A549 (cell line): ENCODE measurements around the gene ABCC9. TPM values are rescaled to one million over a fixed set of nuclear protein-coding genes. Genes with fewer than 3 reads are reported as not detected.

Experiments
- ATAC-seq, 2 experiments: fragments of 200-7000 bp in 1 of 2; fragments of >200 bp in 1 of 2; cut with Nextera tagmentation in 1 of 2; cut with Tn5 transposase in 1 of 2; 3 replicates each; pipeline versions ENCODE4 v1.8.0 to v1.9.1; 2018 to 2020; ENCODE audit warnings: mild to moderate bottlenecking in 1 of 2, moderate library complexity in 1 of 2
- CTCF ChIA-PET: fragments of 300-600 bp; sonication (Branson Sonifier 250); formaldehyde crosslinking; extraction: SDS; loops from one replicate; lab custom pipeline; 2021; ENCODE audit warnings: antibody characterized with exemption, inconsistent platforms; lab: Yijun Ruan, JAX
- POLR2A ChIA-PET: fragments of 350-600 bp; formaldehyde crosslinking; extraction: SDS; loops from one replicate; lab custom pipeline; 2021; ENCODE audit warnings: antibody characterized with exemption, inconsistent platforms; lab: Yijun Ruan, JAX
- DNase-seq, 2 experiments: peaks; one replicate each; pipeline versions ENCODE4 v3.0.0 to v3.0.0-alpha.2; 2011 to 2016; ENCODE audit warnings: low read depth in 1 of 2, low spot score in 1 of 2
- FAIRE-seq: peaks from 2 replicates; lab custom pipeline; 2011; peaks lifted over from hg19 to GRCh38; lab: Jason Lieb, UNC
- H3K27ac ChIP-seq, 2 experiments: fragments of >200 bp; sonication (Bioruptor Twin); formaldehyde crosslinking; 3 replicates each; pipeline ENCODE4 v1.5.1; 2016 to 2017
- H3K4me1 ChIP-seq: fragments of >200 bp; sonication (Bioruptor Twin); formaldehyde crosslinking; 3 replicates; pipeline ENCODE4 v1.6.1; 2016
- H3K4me2 ChIP-seq: fragments of >200 bp; sonication (Bioruptor Twin); formaldehyde crosslinking; 3 replicates; pipeline ENCODE4 v1.6.1; 2016
- H3K4me3 ChIP-seq: fragments of >200 bp; sonication (Bioruptor Twin); formaldehyde crosslinking; 3 replicates; pipeline ENCODE4 v1.5.1; 2016
- H3K9me3 ChIP-seq: fragments of >200 bp; sonication (Bioruptor Twin); formaldehyde crosslinking; 3 replicates; pipeline ENCODE4 v1.6.1; 2016
- CBX8 ChIP-seq: fragments of 200-600 bp; sonication (generic); IDR thresholded peaks from 2 replicates; pipeline ENCODE4 v1.6.1; 2016
- CEBPB ChIP-seq, 2 experiments: fragments of >200 bp in 1 of 2; sonication (Bioruptor Twin) in 1 of 2; formaldehyde crosslinking in 1 of 2; IDR thresholded peaks; 2 replicates each; pipeline ENCODE4 v1.6.1; 2012 to 2016
- CHD2 ChIP-seq: fragments of 150-350 bp; IDR thresholded peaks from 2 replicates; pipeline ENCODE4 v1.6.1; 2014; ENCODE audit warnings: low read length; ENCODE audit not compliant: partially characterized antibody
- EHF ChIP-seq: fragments of 250-450 bp; sonication (Bioruptor Pico); IDR thresholded peaks from 2 replicates; pipeline ENCODE4 v1.5.0; 2020; ENCODE audit warnings: mild to moderate bottlenecking
- FOSB ChIP-seq: fragments of 250-450 bp; sonication (Bioruptor Pico); IDR thresholded peaks from 2 replicates; pipeline ENCODE4 v1.5.0; 2020; ENCODE audit warnings: mild to moderate bottlenecking, moderate library complexity
- HOXA7 ChIP-seq: fragments of 250-450 bp; sonication (Bioruptor Pico); IDR thresholded peaks from 2 replicates; pipeline ENCODE4 v1.5.0; 2020; ENCODE audit warnings: mild to moderate bottlenecking, moderate library complexity
- JUN ChIP-seq, 2 experiments: fragments of >200 bp; sonication (Bioruptor Twin); formaldehyde crosslinking; IDR thresholded peaks; 2 replicates in 1 of 2; 3 replicates in 1 of 2; pipeline ENCODE4 v1.6.1; 2016 to 2017
- KDM1A ChIP-seq: fragments of 200-600 bp; sonication (generic); IDR thresholded peaks from 2 replicates; pipeline ENCODE4 v1.6.1; 2016; ENCODE audit warnings: low read depth, mild to moderate bottlenecking
- PHF8 ChIP-seq: fragments of 200-600 bp; sonication (generic); IDR thresholded peaks from 2 replicates; pipeline ENCODE4 v1.6.1; 2016; ENCODE audit warnings: low read depth, mild to moderate bottlenecking, antibody characterized with exemption, moderate library complexity, borderline replicate concordance
- RNF2 ChIP-seq: fragments of 200-600 bp; sonication (generic); IDR thresholded peaks from 2 replicates; pipeline ENCODE4 v1.6.1; 2016; ENCODE audit warnings: low read depth, mild to moderate bottlenecking, antibody characterized with exemption, moderate library complexity, borderline replicate concordance
- SMC3 ChIP-seq: fragments of >200 bp; sonication (Bioruptor Twin); formaldehyde crosslinking; IDR thresholded peaks from 3 replicates; pipeline ENCODE4 v1.6.1; 2018; ENCODE audit warnings: inconsistent platforms
- SREBF2 ChIP-seq: fragments of 450-650 bp; IDR thresholded peaks from 2 replicates; pipeline ENCODE4 v1.6.1; 2014; ENCODE audit warnings: mild to moderate bottlenecking, moderate library complexity
- TFCP2L1 ChIP-seq: fragments of 250-450 bp; sonication (Bioruptor Pico); IDR thresholded peaks from 2 replicates; pipeline ENCODE4 v1.5.0; 2021; ENCODE audit warnings: mild to moderate bottlenecking
- TP53 ChIP-seq: fragments of 250-450 bp; sonication (Bioruptor Pico); IDR thresholded peaks from 2 replicates; pipeline ENCODE4 v1.5.0; 2021; ENCODE audit warnings: mild to moderate bottlenecking, moderate library complexity
- WGBS: methylation state at CpG from one replicate; pipeline ENCODE4 v1.1.6; 2017; ENCODE audit errors: missing lambda C conversion rate; 5-methylcytosine and 5-hydroxymethylcytosine counted together
- polyA plus RNA-seq, 4 experiments: library from polyadenylated mRNA; depleted of rRNA in 3 of 4; stranded (reverse); fragments of >200 nt; fragmentation: RNase III in 1 of 4; extraction: RNeasy Plus Mini Kit Qiagen cat#74134 plus additional on column Dnase treatment in 1 of 4; gene quantifications; 2 replicates in 3 of 4; 3 replicates in 1 of 4; pipeline ENCODE4 v1.2.3, GENCODE V29; 2011 to 2017
- TF ChIP-seq, protein P1 (sequence below): fragments of >200 bp; sonication (Bioruptor Twin); formaldehyde crosslinking; IDR thresholded peaks from 3 replicates; pipeline ENCODE4 v1.5.1; 2016
- TF ChIP-seq, protein P2 (sequence below): fragments of 450-650 bp; IDR thresholded peaks from 2 replicates; pipeline ENCODE4 v1.6.1; 2014; ENCODE audit warnings: antibody characterized with exemption
- TF ChIP-seq, protein P3 (sequence below): IDR thresholded peaks from 2 replicates; pipeline ENCODE4 v1.6.1; 2012
- TF ChIP-seq, protein P4 (sequence below): fragments of 200-600 bp; sonication (generic); IDR thresholded peaks from 2 replicates; pipeline ENCODE4 v1.6.1; 2016; ENCODE audit warnings: antibody characterized with exemption, mild to moderate bottlenecking, moderate library complexity
- TF ChIP-seq, protein P5 (sequence below): fragments of 150-350 bp; IDR thresholded peaks from 2 replicates; pipeline ENCODE4 v1.6.1; 2014; ENCODE audit warnings: low read depth, mild to moderate bottlenecking, low read length

ABCC9 gene
- polyA plus RNA-seq, 2 of the 4 experiments (the other 2 are of a cell fraction), result 0.01 TPM; not detected in 1

DNA sequence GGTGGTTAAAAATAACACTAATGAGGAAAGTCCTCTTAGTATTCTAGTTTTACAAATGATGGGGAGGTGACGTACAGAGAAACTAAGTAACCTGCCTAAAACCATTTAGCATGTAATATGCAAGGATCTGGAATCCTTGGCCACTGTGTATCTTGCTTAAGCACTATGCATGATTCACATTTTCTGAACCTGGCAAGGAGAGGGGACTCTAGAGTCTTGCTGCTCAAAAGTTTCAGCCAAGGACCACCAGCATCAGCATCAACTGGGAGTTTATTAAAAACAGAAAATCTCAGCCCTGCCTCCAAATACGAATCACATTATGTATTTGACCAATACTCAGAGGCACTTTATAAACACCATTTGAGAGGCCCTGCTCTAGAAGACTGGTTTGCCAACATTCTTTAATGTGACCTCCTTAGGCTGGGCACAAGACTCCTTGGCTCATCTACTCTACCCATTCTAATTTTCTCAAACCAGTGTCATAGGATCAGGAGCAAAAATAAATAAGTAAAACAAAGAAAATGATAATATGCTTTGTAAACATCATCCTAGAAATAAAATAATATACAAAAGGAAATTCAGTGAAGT, 52.9 kb downstream of the ABCC9 start:
- CTCF ChIA-PET, result no interaction called here
- Histone ChIP-seq H3K4me2 (no peak overlapping the region), H3K9me3 (no peaks in the 10 kb centered on the region)
- DNase-seq (no peak), FAIRE-seq (no peak)
- WGBS, result 23% methylated on average over 2 of the region's 2 CpGs
- TF ChIP-seq, protein P1, sequence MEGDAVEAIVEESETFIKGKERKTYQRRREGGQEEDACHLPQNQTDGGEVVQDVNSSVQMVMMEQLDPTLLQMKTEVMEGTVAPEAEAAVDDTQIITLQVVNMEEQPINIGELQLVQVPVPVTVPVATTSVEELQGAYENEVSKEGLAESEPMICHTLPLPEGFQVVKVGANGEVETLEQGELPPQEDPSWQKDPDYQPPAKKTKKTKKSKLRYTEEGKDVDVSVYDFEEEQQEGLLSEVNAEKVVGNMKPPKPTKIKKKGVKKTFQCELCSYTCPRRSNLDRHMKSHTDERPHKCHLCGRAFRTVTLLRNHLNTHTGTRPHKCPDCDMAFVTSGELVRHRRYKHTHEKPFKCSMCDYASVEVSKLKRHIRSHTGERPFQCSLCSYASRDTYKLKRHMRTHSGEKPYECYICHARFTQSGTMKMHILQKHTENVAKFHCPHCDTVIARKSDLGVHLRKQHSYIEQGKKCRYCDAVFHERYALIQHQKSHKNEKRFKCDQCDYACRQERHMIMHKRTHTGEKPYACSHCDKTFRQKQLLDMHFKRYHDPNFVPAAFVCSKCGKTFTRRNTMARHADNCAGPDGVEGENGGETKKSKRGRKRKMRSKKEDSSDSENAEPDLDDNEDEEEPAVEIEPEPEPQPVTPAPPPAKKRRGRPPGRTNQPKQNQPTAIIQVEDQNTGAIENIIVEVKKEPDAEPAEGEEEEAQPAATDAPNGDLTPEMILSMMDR, result no peak
- TF ChIP-seq, protein P2, sequence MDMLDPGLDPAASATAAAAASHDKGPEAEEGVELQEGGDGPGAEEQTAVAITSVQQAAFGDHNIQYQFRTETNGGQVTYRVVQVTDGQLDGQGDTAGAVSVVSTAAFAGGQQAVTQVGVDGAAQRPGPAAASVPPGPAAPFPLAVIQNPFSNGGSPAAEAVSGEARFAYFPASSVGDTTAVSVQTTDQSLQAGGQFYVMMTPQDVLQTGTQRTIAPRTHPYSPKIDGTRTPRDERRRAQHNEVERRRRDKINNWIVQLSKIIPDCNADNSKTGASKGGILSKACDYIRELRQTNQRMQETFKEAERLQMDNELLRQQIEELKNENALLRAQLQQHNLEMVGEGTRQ, result no peak
- TF ChIP-seq, all 56 proteins: peak for 0
- H3K27ac ChIP-seq, result no peak overlapping the region
- ATAC-seq, result no peak
- H3K4me1 ChIP-seq, result no peaks in the 10 kb centered on the region
- POLR2A ChIA-PET, result no interaction called here
- no peak overlapping the region for H3K4me3 ChIP-seq

DNA sequence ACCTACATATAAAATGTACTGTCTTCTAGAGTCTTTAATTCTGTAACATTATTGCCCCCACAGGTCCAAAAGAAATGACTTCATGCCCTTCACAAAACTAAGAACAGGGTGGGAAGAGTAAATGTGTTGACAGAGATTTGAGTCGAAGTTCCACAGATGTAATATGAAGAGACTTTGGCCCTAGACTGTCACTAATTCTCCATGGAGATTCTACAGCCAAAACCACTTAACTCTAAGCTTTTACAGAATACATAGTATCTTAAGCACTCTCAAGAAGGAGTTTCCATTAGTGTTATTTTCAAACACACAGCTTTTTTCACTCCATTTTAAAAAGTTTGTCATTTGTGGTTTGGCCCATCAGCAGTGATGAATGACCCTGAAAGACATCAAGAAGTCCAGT, 56.3 kb downstream of the ABCC9 start:
- TF ChIP-seq CHD2 (no peak), SMC3 (no peak), CBX8 (no peak), EHF (CRISPR knock-in tag) (no peak), JUN (IDR thresholded peaks at IDR 0.05) (no peak), TFCP2L1 (no peak), RNF2 (no peak), PHF8 (no peak)
- TF ChIP-seq, protein P3, sequence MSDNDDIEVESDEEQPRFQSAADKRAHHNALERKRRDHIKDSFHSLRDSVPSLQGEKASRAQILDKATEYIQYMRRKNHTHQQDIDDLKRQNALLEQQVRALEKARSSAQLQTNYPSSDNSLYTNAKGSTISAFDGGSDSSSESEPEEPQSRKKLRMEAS, result no peak
- TF ChIP-seq, protein P4, sequence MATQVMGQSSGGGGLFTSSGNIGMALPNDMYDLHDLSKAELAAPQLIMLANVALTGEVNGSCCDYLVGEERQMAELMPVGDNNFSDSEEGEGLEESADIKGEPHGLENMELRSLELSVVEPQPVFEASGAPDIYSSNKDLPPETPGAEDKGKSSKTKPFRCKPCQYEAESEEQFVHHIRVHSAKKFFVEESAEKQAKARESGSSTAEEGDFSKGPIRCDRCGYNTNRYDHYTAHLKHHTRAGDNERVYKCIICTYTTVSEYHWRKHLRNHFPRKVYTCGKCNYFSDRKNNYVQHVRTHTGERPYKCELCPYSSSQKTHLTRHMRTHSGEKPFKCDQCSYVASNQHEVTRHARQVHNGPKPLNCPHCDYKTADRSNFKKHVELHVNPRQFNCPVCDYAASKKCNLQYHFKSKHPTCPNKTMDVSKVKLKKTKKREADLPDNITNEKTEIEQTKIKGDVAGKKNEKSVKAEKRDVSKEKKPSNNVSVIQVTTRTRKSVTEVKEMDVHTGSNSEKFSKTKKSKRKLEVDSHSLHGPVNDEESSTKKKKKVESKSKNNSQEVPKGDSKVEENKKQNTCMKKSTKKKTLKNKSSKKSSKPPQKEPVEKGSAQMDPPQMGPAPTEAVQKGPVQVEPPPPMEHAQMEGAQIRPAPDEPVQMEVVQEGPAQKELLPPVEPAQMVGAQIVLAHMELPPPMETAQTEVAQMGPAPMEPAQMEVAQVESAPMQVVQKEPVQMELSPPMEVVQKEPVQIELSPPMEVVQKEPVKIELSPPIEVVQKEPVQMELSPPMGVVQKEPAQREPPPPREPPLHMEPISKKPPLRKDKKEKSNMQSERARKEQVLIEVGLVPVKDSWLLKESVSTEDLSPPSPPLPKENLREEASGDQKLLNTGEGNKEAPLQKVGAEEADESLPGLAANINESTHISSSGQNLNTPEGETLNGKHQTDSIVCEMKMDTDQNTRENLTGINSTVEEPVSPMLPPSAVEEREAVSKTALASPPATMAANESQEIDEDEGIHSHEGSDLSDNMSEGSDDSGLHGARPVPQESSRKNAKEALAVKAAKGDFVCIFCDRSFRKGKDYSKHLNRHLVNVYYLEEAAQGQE, result no peak
- no peak overlapping the region for H3K4me3 ChIP-seq
- CTCF ChIA-PET, result no interaction called here
- whole genome bisulfite sequencing, result 16% methylated on average over 1 of the region's 1 CpG
- ATAC-seq, result no peak
- no peak for DNase-seq
- H3K4me1 ChIP-seq, result no peaks in the 10 kb centered on the region
- no peak for FAIRE-seq
- H3K9me3 ChIP-seq, result no peaks in the 10 kb centered on the region
- POLR2A ChIA-PET, result no interaction called here
- H3K27ac ChIP-seq, result no peak overlapping the region
- no peak overlapping the region for H3K4me2 ChIP-seq

DNA sequence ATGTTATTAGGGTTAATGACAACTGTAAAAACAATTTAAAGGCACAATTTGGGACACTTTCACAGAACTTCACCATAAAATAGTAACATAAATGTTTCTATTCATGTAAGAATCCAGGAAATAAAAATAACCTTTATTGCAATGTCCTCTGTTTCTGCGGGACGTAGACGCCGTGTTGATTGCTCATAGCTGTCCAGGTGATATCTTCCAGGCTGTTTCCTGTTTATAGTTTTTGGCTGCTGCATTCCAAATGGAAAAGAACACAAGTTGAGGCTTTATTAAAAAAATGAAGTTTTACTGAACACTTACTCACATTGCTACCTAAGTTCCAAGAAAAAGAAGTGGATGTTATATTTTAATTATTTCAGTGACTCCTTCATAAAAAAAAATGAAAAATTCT, 58.6 kb downstream of the ABCC9 start:
- ATAC-seq, result no peak
- DNase-seq, result no peak
- WGBS, result 84% methylated on average over 4 of the region's 4 CpGs
- CTCF ChIA-PET, result no interaction called here
- Histone ChIP-seq H3K27ac (no peak overlapping the region), H3K9me3 (no peaks in the 10 kb centered on the region), H3K4me2 (no peak overlapping the region), H3K4me3 (no peak overlapping the region), H3K4me1 (no peaks in the 10 kb centered on the region)
- FAIRE-seq, result no peak
- TF ChIP-seq TP53 (no peak), FOSB (no peak), CEBPB (IDR thresholded peaks at IDR 0.05) (no peak), SREBF2 (no peak), KDM1A (no peak), HOXA7 (CRISPR knock-in tag) (no peak)
- TF ChIP-seq, protein P5, sequence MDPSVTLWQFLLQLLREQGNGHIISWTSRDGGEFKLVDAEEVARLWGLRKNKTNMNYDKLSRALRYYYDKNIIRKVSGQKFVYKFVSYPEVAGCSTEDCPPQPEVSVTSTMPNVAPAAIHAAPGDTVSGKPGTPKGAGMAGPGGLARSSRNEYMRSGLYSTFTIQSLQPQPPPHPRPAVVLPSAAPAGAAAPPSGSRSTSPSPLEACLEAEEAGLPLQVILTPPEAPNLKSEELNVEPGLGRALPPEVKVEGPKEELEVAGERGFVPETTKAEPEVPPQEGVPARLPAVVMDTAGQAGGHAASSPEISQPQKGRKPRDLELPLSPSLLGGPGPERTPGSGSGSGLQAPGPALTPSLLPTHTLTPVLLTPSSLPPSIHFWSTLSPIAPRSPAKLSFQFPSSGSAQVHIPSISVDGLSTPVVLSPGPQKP, result no peak
- TF ChIP-seq, protein P2, result no peak
- POLR2A ChIA-PET, result no interaction called here
